ENCODE results near the gene MYO9A. TPM values are rescaled to one million over a fixed set of nuclear protein-coding genes. Genes with fewer than 3 reads are reported as not detected.

The MYO9A gene
- total RNA-seq, 3 donors from 2014 or later, result 64.2 to 128 (median 86.5) TPM

DNA sequence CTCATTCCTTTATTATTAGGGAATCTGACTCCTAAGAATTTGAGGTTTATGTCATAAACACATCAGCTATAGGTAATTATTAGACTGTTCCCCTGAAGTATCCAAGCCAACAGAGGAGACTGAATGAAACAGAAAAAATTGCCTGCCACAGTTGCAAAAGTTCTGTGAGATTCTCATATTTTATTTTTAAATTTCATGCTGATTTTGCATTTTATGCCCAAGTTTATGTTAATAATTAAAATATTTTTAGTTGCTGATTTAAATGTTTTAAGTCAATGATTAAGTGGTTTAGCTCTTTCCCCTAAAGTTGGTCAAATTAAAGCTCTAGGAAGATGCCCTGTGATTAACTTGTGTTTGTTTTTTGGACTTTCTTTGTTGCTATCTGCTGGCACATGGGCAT is 10.4 kb upstream of the MYO9A start:
- Histone ChIP-seq H3K4me3 (no peak overlapping the region), H3K36me3 (no peaks in the 10 kb centered on the region), H3K27ac (no peak overlapping the region), H3K9me3 (no peaks in the 10 kb centered on the region), H3K4me1 (no peaks in the 10 kb centered on the region), H3K27me3 (no peaks in the 10 kb centered on the region)
- no peak for DNase-seq (ENCODE audit: low spot score in 2 of 2)
- intact Hi-C loops (cut with DNase I; ENCODE audit: low total_unique reads), result no loop called here
- no peak for TF ChIP-seq POLR2A (IDR thresholded peaks at IDR 0.05)
- no peak for TF ChIP-seq POLR2AphosphoS5 (IDR thresholded peaks at IDR 0.05)
- TF ChIP-seq, protein P1, sequence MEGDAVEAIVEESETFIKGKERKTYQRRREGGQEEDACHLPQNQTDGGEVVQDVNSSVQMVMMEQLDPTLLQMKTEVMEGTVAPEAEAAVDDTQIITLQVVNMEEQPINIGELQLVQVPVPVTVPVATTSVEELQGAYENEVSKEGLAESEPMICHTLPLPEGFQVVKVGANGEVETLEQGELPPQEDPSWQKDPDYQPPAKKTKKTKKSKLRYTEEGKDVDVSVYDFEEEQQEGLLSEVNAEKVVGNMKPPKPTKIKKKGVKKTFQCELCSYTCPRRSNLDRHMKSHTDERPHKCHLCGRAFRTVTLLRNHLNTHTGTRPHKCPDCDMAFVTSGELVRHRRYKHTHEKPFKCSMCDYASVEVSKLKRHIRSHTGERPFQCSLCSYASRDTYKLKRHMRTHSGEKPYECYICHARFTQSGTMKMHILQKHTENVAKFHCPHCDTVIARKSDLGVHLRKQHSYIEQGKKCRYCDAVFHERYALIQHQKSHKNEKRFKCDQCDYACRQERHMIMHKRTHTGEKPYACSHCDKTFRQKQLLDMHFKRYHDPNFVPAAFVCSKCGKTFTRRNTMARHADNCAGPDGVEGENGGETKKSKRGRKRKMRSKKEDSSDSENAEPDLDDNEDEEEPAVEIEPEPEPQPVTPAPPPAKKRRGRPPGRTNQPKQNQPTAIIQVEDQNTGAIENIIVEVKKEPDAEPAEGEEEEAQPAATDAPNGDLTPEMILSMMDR (IDR thresholded peaks at IDR 0.05), result no peak

DNA sequence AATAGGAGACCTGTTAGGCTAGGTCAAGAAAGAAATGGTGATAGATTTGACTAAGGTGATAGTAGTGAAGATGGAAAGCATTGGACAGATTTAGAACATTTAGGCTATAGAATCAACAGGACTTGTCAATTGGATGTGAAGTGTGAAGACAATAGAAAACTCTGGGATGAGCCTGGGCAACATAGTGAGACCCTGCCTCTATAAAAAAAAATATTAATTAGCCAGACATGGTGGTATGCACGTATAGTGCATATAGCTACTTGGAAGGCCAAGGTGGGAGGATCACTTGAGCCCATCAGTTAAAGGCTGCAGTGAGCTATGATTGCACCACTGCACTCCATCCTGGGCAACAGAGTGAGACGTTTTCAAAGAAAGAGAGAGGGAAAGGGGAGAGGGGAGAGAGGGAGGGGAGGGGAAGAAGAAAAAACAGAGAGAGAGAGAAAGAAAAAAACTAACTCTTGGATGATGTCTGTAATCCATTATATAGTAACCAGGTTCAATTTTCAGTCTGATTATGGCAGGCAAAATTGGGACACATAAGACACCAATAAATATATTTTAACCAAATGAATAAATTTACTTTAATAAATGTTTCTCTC is 9.9 kb upstream of the MYO9A start:
- DNase-seq (ENCODE audit: low spot score in 2 of 2), result no peak
- intact Hi-C loops (cut with DNase I; ENCODE audit: low total_unique reads), result no loop called here
- no peaks in the 10 kb centered on the region for H3K36me3 ChIP-seq
- no peak overlapping the region for H3K27ac ChIP-seq
- H3K27me3 ChIP-seq, result no peaks in the 10 kb centered on the region
- TF ChIP-seq POLR2A (IDR thresholded peaks at IDR 0.05), result no peak
- TF ChIP-seq, protein P1 (IDR thresholded peaks at IDR 0.05), result no peak
- no peak for TF ChIP-seq POLR2AphosphoS5 (IDR thresholded peaks at IDR 0.05)
- H3K9me3 ChIP-seq, result no peaks in the 10 kb centered on the region
- H3K4me3 ChIP-seq, result no peak overlapping the region
- no peaks in the 10 kb centered on the region for H3K4me1 ChIP-seq

DNA sequence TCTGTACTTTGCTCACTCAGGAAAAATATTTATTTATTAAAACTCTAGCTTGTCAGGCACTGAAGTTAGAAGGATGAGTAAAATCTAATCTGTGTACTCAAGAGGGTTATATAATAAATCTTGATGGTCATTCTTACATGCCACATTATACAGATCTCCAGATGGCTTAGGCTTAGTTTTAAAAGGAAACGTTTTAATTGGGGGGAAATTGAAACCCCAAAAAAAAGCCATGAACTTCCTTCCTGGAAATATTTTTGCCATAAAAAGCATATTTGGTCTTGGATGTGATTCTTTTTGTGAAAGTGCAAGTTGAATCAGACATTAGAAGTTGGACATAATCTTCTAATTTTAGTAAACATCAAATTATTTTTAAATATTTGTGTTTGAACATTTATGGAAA is 6.3 kb upstream of the MYO9A start:
- TF ChIP-seq, protein P1 (IDR thresholded peaks at IDR 0.05), result no peak
- intact Hi-C loops (cut with DNase I; ENCODE audit: low total_unique reads), result no loop called here
- H3K36me3 ChIP-seq, result no peaks in the 10 kb centered on the region
- no peaks in the 10 kb centered on the region for H3K9me3 ChIP-seq
- no peak overlapping the region for H3K27ac ChIP-seq
- H3K27me3 ChIP-seq, result no peaks in the 10 kb centered on the region
- H3K4me1 ChIP-seq, result no peaks in the 10 kb centered on the region
- DNase-seq (ENCODE audit: low spot score in 2 of 2), result no peak
- no peak overlapping the region for H3K4me3 ChIP-seq

DNA sequence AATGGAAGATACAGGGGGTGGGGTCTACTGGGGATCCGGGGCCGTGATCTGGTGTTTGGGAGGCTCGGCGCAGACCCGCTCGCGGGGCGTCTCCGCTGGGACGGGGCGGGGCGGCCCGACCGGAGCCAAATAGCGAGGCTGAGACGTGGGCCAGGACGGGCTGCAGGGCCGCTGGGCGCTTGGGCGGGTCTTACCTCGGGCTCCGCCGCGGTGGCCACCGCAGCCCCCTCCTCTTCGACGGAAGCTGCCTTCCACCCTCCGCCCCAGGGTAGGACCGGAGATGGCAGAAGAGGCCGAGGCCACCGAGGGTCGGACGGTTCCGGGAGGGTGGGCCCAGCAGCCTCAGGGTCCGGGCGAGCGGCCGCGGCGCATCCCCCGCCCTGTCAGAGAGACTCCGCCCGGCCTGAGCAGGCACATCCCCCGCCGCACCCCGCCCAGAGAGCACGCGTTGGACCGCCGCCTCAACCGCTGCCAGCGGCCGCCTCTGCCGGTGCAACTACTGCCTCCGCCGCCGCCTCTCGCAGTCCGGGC is 399 bp downstream of the MYO9A start:
- no peaks in the 10 kb centered on the region for H3K27me3 ChIP-seq
- TF ChIP-seq, protein P1 (IDR thresholded peaks at IDR 0.05), result no peak
- TF ChIP-seq POLR2A (IDR thresholded peaks at IDR 0.05) (peak; percentile 33), POLR2AphosphoS5 (IDR thresholded peaks at IDR 0.05) (peak in 2 of 3 donors; percentile 39 to 51)
- H3K27ac ChIP-seq, result peak overlapping the region; percentile 98
- peak; percentile 77 to 86 for DNase-seq (ENCODE audit: low spot score in 2 of 2)
- H3K36me3 ChIP-seq, result no peaks in the 10 kb centered on the region
- no peaks in the 10 kb centered on the region for H3K4me1 ChIP-seq
- peak overlapping the region; percentile 75 to 94 (median 83) for H3K4me3 ChIP-seq
- intact Hi-C loops (cut with DNase I; ENCODE audit: low total_unique reads), result no loop called here
- no peaks in the 10 kb centered on the region for H3K9me3 ChIP-seq

DNA sequence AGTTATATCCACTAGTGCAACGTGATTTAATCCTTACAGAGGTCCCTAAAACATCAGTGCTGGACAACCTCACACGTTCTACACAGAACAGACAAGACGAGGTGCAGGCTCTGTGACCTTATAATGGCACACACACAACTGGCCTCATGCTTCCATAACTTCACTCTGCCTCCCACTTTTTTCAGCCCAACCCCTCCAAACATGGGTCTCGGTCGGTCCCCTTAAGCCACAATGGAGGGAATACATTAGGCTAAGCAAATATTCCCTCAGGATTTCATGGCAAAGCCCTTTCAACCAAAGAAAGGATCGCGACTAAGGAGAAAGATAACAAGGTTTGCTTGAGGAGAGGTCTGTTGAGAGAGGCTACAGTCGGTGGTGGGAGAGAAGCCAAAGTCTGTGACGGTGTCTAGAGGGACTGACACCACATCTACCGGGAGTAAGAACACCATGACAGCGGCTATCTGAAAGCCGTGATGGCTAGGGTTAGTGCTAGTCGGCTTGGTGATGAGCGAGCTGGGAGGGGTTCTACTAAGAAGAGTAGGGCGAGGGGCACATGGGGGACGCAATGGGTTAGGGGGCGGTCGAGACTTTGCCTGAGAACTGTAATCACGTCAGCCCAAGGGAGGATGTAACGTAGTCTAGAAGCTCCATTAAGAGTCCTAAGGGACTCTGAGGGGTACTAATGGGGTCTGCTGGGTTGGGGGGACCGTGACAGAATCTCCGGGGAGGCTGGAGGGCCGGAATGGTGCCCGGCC is 1.0 kb downstream of the MYO9A start:
- H3K36me3 ChIP-seq, result no peaks in the 10 kb centered on the region
- peak in 1 of 2 donors; percentile 43 for DNase-seq (ENCODE audit: low spot score in 2 of 2)
- TF ChIP-seq POLR2AphosphoS5 (IDR thresholded peaks at IDR 0.05), result peak in 1 of 3 donors; percentile 43
- TF ChIP-seq, protein P1 (IDR thresholded peaks at IDR 0.05), result no peak
- no peaks in the 10 kb centered on the region for H3K9me3 ChIP-seq
- peak overlapping the region; percentile 75 to 94 (median 83) for H3K4me3 ChIP-seq
- H3K27ac ChIP-seq, result peak overlapping the region; percentile 98
- H3K27me3 ChIP-seq, result no peaks in the 10 kb centered on the region
- intact Hi-C loops (cut with DNase I; ENCODE audit: low total_unique reads), result no loop called here
- H3K4me1 ChIP-seq, result no peaks in the 10 kb centered on the region

Data from breast epithelium (tissue), 4 donors.